DND-41 (cell line): ENCODE data around the gene LMX1A.

Experiments used
- ATAC-seq: fragments of 200-7000 bp; cut with Tn5 transposase; 3 replicates; pipeline ENCODE4 v1.9.1; 2021; ENCODE audit warnings: low read depth; ENCODE audit not compliant: insufficient read depth
- DNase-seq: peaks from one replicate; pipeline ENCODE4 v3.0.0-alpha.2; 2020
- H2AFZ ChIP-seq: 2 replicates; pipeline ENCODE4 v1.6.0; 2012; ENCODE audit warnings: low read depth, low read length
- H3K27ac ChIP-seq: 2 replicates; pipeline ENCODE4 v1.5.1; 2012; ENCODE audit warnings: low read length, inconsistent platforms
- H3K27me3 ChIP-seq: fragments of 200-600 bp; sonication (generic); 2 replicates; pipeline ENCODE4 v1.6.0; 2012; ENCODE audit warnings: low read length, mild to moderate bottlenecking, inconsistent platforms; ENCODE audit not compliant: insufficient read depth, poor library complexity
- H3K36me3 ChIP-seq: 2 replicates; pipeline ENCODE4 v1.5.1; 2012; ENCODE audit warnings: low read length, inconsistent platforms; ENCODE audit not compliant: insufficient read depth
- H3K4me1 ChIP-seq: 2 replicates; pipeline ENCODE4 v1.5.1; 2012; ENCODE audit warnings: mild to moderate bottlenecking, low read length; ENCODE audit not compliant: insufficient read depth
- H3K4me2 ChIP-seq: 2 replicates; pipeline ENCODE4 v1.6.0; 2012; ENCODE audit warnings: mild to moderate bottlenecking, moderate library complexity, low read length, inconsistent platforms; ENCODE audit not compliant: insufficient read depth
- H3K4me3 ChIP-seq, 2 experiments: fragments of 200-600 bp in 1 of 2; shearing (Covaris generic) in 1 of 2; 2 replicates each; pipeline ENCODE4 v1.5.1; 2012 to 2016; ENCODE audit warnings: inconsistent platforms in 2 of 2, low read length in 2 of 2, mild to moderate bottlenecking in 2 of 2, low read depth in 1 of 2, moderate library complexity in 1 of 2
- H3K79me2 ChIP-seq: 2 replicates; pipeline ENCODE4 v1.6.0; 2012; ENCODE audit warnings: low read length, inconsistent platforms; ENCODE audit not compliant: insufficient read depth
- H3K9ac ChIP-seq: 2 replicates; pipeline ENCODE4 v1.6.0; 2012; ENCODE audit warnings: low read depth, mild to moderate bottlenecking, inconsistent platforms, low read length, moderate library complexity
- H3K9me3 ChIP-seq: 2 replicates; pipeline ENCODE4 v1.5.1; 2012; ENCODE audit warnings: low read length, moderate library complexity, mild to moderate bottlenecking, inconsistent platforms; ENCODE audit not compliant: insufficient read depth, severe bottlenecking
- H4K20me1 ChIP-seq: 2 replicates; pipeline ENCODE4 v1.6.0; 2012; ENCODE audit warnings: low read length; ENCODE audit not compliant: insufficient read depth
- CTCF ChIP-seq: IDR thresholded peaks from 2 replicates; pipeline ENCODE4 v1.5.1; 2012; ENCODE audit warnings: borderline replicate concordance, low read length, moderate library complexity, mild to moderate bottlenecking; ENCODE audit not compliant: poor library complexity, severe bottlenecking; ENCODE audit errors: extremely low read depth
- EZH2 ChIP-seq: IDR thresholded peaks from 3 replicates; pipeline ENCODE4 v1.6.1; 2012; ENCODE audit warnings: borderline replicate concordance, low read depth, mild to moderate bottlenecking, moderate library complexity, low read length, inconsistent platforms; ENCODE audit not compliant: severe bottlenecking

The LMX1A gene

GRCh38 chr1:165298203-165298820 lies 58.2 kb downstream of the LMX1A start:
- H3K27ac ChIP-seq = no peak overlapping the region
- no peaks in the 10 kb centered on the region for H4K20me1 ChIP-seq
- H3K9ac ChIP-seq = no peak overlapping the region
- no peaks in the 10 kb centered on the region for H3K36me3 ChIP-seq
- H3K27me3 ChIP-seq = peaks cover 19% of the 10 kb centered on the region
- H3K9me3 ChIP-seq = no peaks in the 10 kb centered on the region
- H3K4me2 ChIP-seq = no peak overlapping the region
- no peaks in the 10 kb centered on the region for H3K4me1 ChIP-seq
- DNase-seq (no peak), ATAC-seq (no peak)
- no peaks in the 10 kb centered on the region for H3K79me2 ChIP-seq
- H2AFZ ChIP-seq = no peak overlapping the region
- no peak overlapping the region for H3K4me3 ChIP-seq
- no peak for TF ChIP-seq CTCF
- no peak for TF ChIP-seq EZH2

GRCh38 chr1:165296205-165296604 lies 60.3 kb downstream of the LMX1A start:
- no peak overlapping the region for H3K27ac ChIP-seq
- ATAC-seq (no peak), DNase-seq (no peak)
- H2AFZ ChIP-seq = no peak overlapping the region
- no peaks in the 10 kb centered on the region for H3K79me2 ChIP-seq
- H3K4me1 ChIP-seq = no peaks in the 10 kb centered on the region
- H3K36me3 ChIP-seq = no peaks in the 10 kb centered on the region
- no peaks in the 10 kb centered on the region for H3K9me3 ChIP-seq
- no peak overlapping the region for H3K9ac ChIP-seq
- H3K4me2 ChIP-seq = no peak overlapping the region
- H3K4me3 ChIP-seq = no peak overlapping the region
- H4K20me1 ChIP-seq = no peaks in the 10 kb centered on the region
- H3K27me3 ChIP-seq = peaks cover 16% of the 10 kb centered on the region
- no peak for TF ChIP-seq CTCF

- ATAC-seq (no peak), DNase-seq (no peak)
- TF ChIP-seq CTCF (no peak), EZH2 (no peak)
Measured at GRCh38 chr1:165290148-165290547, 66.4 kb downstream of the LMX1A start.

GRCh38 chr1:165289556-165289955 lies 67.0 kb downstream of the LMX1A start:
- Histone ChIP-seq H2AFZ (no peak overlapping the region), H4K20me1 (no peaks in the 10 kb centered on the region), H3K9ac (no peak overlapping the region), H3K4me2 (no peak overlapping the region), H3K4me3 (no peak overlapping the region), H3K27ac (no peak overlapping the region), H3K36me3 (no peaks in the 10 kb centered on the region), H3K27me3 (peaks cover 10% of the 10 kb centered on the region), H3K79me2 (no peaks in the 10 kb centered on the region), H3K9me3 (no peaks in the 10 kb centered on the region), H3K4me1 (no peaks in the 10 kb centered on the region)
- no peak for ATAC-seq
- TF ChIP-seq CTCF (no peak), EZH2 (no peak)
- DNase-seq = no peak

More at GRCh38 chr1:165290148-165290547, 66.4 kb downstream of the LMX1A start:
- H2AFZ ChIP-seq = no peak overlapping the region
- H4K20me1 ChIP-seq = no peaks in the 10 kb centered on the region
- H3K9me3 ChIP-seq = no peaks in the 10 kb centered on the region
- peaks cover 8% of the 10 kb centered on the region for H3K27me3 ChIP-seq
- H3K4me2 ChIP-seq = no peak overlapping the region
- H3K27ac ChIP-seq = no peak overlapping the region
- no peaks in the 10 kb centered on the region for H3K4me1 ChIP-seq
- H3K79me2 ChIP-seq = no peaks in the 10 kb centered on the region
- no peak overlapping the region for H3K9ac ChIP-seq
- H3K4me3 ChIP-seq = no peak overlapping the region
- no peaks in the 10 kb centered on the region for H3K36me3 ChIP-seq
